Stimulated activated CD4-positive, alpha-beta T cell treated with anti-CD3 and anti-CD28 coated beads, Interleukin-12 subunit alpha, Interleukin-12 subunit beta, amount 100 ng/mL, for 24 hours (primary cell): Measurements from ENCODE around the gene CTNNA3.

ENCODE experiments used
- DNase-seq, 2 experiments: peaks; one replicate each; pipeline ENCODE4 v3.0.0-alpha.2; 2020; ENCODE audit warnings: low read depth in 2 of 2

Gene CTNNA3

DNA sequence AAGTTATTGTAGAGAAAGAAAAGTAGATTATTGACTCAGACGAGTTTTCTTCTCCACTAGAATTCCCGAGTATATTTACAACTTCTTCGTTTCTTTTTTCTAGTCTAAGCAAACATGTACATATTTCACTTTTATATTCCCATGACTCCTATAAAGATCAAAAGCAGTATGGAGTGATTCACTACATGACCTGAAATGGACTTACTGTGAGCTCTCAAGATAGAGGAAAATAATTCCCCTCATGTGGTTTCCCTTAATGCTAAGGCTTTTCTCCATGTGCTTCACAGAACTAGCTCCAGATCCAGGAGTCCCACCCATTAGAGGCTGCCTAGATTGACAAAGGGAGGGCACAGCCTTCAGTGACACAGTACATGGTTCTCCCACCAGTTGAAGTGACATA is 1593.2 kb downstream of the CTNNA3 start:
- no peak for DNase-seq

DNA sequence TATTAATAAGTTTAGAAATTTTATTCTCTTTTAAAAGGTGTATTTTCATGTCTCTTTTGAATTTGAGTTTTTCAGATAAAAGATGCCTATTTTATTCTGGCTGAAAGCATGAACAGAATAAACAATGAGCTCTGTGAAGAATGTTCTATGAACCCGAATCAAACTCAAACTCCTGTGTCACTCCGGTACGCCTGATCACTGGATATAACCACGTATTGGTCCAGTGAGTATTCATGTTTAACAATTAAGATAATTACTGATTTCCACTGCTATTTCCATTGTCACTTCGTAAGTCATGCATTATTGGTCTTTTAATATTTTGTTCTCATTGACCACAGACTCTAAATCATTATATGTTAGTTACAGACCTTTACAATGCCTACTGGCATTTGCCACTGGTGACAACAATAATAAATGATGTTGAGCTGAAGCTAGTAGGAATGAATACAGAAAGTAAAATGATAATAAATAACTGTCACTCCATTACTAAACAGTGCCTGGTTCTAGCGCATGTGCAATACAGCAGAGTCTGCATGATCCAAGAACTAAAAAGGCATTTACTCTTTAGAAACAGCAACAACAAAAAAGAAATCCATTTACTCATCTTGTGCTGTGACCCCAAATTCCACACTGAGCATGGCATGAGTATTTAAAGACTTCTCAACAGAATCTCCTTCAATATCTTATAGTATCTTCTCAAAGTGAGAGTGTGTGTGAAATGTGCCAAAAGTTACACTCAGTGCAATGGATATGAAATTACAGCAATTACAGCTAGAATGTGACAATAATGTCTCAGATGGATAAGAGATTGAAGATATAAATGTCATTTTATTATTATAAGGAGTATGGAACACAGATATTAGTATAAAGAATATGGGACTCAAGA is 1597.2 kb downstream of the CTNNA3 start:
- no peak for DNase-seq

DNA sequence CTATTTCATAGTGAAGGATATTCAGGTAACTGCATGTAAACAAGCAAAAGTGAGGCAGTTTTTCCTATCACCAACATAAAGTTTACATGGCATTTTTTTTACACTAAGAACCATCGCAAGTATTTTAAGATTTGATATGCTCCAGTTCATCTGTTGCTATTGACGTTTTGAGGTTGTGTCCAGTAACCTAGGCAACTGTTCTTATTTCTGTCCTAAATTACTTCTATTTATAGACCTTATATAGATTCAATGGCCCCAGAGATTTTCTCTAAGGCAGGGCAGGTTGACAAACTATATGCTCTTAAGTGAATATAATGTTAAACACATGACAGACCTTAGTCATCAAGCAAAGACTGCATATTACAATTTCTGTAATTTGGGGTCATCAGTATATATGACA is 1600.4 kb downstream of the CTNNA3 start:
- no peak for DNase-seq

DNA sequence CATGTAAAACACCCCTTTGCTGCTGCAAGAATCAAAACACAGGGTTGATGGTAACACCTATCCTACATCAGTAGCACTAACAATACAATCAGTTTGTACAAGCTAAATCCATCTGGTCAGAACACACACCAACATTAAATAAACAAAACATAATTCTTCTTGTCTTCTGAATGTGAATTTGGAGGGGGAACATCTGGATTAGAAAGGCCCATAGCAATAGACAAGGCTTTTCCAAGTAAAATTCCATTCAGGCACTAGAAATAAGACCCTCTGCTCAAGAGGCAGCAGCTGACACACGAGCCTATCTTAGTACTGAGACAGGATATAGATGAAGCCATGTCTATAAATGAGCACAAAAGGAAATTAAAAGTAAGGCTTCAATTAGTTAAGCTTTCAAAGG is 1610.1 kb downstream of the CTNNA3 start:
- DNase-seq = no peak

DNA sequence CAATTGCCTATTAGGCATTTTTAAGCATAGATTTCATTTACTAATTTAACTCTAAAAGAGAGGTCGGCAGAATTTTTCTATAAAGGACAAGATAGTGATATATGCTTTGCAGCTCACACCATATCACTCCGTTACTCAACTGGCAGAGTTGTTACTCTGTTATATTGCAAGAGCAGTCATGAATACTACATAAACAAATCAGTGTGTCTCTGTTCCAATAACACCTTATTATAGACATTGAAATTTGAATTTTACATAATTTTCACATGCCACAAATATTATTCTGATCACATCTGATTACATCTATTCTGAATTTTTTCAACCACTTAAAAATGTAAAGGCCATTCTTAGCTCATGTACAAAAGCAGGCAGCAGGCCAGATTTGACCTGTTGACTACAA is 1624.1 kb downstream of the CTNNA3 start:
- no peak for DNase-seq

DNA sequence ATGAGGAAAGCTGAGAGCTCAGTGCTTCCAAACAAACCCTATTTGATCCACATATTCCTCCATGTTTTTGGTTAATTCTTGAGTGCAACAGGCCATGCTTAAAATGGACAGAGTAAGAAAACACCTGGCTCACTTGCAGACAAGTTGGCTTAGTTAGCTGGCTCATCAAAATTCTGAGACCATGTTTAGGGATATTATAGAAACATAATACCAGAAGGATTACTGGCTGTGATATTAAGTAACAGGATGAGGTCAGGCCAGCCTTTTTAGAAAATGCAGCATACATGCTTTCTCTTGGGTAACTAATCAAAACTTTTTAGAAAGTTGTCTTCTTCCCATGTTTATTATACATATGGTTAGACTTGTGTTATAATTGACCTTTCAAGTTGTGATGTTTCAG is 1637.4 kb downstream of the CTNNA3 start:
- DNase-seq = no peak

DNA sequence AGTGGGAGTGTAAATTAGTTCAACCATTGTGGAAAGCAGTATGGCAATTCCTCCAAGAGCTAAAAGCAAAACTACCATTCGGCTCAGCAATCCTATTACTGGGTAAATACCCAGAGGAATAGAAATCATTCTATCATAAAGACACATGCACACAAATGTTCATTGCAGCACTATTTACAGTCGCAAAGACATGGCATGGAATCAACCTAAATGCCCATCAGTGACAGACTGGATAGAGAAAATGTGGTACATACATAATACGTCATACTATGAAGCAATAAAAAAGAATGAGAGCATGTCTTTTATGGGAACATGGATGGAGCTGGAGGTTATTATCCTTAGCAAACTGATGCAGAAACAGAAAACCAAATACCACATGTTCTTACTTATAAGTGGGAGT is 1646.7 kb downstream of the CTNNA3 start:
- DNase-seq = no peak

DNA sequence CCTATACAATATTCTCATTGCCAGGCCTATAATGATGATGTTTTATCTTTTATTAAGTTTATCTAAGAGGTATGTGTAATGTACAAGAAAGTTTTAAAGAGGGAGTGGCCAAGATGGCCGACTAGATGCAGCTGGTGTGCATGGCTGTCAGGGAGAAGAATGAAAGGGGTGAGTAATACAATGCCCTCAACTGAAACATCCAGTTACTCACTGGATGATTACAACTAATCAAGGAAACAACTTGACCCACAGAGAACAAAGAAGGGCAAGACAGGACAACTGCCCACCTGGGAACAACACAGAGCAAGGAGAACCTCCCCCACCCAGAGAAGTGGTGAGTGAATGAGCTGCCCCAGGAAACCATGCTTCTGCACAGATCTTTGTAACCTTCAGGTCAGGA is 1650.1 kb downstream of the CTNNA3 start:
- no peak for DNase-seq

DNA sequence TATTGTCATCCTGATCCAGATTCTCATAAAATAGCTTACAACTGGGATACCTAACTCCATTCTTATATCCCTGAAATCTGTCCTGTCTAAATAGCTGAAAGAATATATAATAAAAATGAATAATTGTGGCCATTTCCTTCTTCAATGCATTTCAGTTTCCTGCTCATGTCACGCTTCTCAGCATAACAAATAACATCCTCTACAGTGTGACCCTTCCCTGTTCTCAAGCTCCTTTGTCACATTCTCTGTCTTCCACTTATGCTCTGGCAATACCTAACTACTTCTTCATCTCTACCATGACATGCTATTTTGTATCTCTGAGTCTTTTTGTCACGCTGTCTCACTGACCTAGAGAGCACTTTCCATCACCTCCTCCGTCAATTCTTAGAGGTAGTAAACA is 1654.2 kb downstream of the CTNNA3 start:
- no peak for DNase-seq

DNA sequence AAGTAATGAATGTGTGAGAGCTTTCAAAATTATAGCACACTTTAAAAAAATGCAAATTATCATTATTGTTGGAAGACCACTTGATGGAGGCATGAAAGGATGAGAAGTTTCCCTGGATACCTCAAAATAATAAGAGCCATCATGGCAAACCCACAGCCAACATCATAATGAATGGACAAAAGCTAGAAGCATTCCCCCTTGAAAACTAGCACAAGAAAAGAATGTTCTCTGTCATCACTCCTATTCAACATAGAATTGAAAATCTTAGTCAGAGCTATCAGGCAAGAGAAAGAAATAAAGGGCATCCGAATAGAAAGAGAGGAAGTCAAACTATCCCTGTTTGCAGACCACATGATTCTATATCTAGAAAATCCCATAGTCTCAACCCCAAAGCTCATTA is 1657.4 kb downstream of the CTNNA3 start:
- DNase-seq = no peak

DNA sequence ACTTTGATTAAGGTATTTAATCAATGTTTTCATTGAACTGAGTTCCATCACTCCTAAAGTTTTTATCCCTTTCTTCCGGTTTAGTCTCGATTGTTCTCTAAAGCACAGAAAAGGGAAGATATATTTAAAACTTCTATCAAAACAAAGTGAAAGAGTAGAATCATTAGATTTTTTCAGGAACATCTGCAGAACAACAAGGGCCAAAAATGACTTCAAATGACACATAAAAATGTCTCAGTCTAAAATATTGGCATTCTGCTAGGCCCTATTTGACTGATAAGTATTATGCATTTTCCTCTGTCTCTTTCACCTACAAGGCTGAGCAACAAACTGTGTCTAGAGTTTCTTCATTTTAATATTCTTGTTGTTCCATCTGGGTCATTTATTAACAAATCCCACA is 1669.7 kb downstream of the CTNNA3 start:
- no peak for DNase-seq

DNA sequence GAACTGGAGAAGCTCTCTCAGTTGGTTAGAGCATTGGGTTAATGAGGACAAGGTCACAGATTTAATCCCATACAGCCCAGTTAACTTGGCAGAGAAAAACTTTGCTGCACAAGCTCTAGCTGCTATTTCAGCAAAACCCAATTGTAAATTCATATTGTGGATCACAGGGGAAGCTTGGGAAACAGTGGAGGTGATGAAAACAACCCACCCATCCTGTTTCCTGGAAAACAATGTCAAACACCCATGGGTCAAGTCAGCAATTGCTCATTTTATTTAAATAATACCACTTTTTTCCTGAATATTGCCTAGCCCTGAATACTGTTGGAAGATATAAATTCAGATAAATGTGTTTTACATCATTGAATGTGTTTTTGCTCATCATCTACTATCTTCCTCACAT is 1670.8 kb downstream of the CTNNA3 start:
- no peak for DNase-seq

DNA sequence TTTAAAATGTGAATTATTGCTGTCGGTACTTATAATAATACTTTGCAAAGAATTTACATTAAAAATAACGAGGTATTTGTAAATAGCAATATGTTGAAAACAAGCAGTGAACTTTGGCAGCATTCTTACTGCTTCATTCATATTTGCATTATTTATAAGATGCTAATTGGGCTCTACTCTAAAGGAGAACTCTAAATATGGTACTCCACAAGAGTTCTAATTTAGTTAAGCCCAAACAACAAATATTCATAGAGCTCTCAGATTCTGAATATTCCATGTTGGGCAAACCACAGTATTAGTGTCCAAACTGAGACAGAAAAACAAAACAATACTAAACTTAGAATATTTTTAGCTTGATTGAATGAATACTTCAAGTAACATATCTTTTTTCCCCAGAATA is 1674.6 kb downstream of the CTNNA3 start:
- DNase-seq = no peak

DNA sequence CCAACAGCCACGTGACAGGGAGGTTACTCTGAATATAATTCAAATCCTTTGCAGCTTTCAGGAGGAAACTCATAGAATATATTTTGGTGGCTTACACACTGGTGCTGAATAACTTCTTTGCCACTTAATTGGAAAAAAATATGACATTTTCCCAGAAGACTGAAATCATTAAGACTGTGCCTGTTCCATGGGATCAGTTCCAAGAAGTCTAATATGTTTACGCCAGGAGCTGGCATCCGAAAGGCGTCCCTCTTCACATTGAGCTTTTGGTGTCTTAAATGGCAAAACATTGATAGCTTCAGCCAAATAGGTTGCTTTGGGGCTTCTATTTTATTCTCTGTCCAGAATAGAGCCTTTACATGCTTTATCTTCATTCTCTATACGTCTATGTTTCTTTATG is 1687.8 kb downstream of the CTNNA3 start:
- DNase-seq = no peak

DNA sequence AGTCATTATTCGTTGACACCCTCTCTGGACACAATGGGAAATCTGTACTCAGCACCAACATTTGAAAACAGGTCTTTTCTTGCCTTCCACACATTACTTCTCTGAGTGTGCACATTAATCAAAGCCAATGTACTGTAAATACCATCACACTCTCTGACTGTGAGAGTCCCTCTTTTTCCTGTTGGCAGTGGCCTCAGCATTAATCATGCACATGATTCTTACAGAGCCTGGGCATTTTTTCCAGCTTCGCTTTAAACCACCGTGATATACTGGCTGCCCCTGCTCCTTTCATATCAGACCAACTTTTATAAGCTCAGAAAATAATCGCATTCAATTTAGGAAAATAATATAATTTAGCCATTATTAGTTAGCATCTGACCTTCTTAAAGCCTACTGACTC is 1689.6 kb downstream of the CTNNA3 start:
- DNase-seq = no peak

DNA sequence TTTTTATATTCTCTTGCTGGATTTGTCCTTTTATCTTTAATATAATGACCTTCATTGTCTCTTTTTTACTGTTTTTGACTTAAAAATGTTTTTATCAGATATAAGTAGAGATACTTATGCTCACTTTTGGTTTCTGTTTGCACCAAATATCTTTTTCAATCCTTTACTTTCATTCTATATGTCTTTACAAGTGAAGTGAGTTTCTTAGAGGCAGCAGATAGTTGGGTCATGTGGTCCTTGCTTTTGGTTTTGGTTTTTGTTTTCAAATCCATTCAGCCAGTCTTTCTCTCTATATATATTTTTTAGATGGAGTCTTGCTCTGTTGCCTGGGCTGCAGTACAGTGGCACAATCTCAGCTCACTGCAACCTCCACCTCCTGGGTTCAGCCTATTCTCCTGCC is 1702.5 kb downstream of the CTNNA3 start:
- DNase-seq = no peak

DNA sequence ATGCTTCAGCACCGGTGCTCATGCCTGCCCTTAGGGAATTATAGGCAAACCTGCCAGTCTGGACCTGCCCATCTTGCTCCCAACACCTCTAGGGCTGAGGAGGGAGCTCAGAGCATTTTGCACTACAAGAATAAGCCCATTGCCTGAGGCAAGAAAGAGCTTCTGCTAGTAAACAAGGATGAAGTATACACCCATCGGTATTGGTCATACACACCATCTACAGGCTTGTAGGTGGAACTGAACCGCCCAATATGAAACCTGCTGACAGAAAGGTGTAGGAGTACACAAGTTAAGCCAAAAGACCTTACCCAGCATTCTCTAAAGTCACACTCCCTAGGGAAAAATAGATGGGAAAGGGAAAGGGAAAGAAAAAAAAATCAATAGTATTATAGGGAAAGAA is 1727.1 kb downstream of the CTNNA3 start:
- DNase-seq = no peak

DNA sequence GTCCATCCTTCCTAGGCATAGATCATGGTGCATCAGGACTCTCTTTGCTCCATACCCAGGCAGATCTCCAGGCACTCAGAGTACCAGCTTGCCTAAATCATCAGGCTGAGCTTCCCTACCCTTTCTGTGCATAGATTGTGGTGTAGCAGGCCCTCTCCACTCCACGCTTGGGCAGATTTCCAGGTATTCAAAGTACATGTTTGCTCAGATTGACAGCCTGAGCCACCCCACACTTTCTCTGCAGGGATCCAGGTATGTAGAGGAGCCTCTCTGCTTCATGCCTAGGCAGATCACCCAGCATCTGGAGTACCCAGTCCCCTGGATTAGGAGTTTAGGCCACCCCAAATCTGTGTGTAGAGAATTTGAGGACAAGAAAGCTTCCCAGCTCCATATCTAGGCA is 1727.6 kb downstream of the CTNNA3 start:
- no peak for DNase-seq

DNA sequence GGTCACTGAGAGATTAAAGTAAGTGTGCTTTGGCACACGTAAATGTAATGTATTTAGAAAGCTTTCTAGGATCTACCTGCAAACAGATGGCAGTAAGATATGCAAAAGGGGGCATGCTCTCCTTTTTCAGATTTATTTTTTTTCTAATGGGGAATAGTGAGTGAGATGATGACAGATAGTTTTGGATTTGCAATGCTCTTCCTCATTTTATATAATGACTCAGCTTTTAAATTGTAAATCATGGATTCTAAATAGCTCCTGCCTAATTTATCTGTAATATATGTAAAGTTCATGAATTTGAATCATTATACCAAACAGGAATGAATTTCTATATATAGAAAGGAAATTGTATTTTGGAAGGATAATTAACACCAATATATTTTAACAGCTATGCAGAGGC is 1731.8 kb downstream of the CTNNA3 start:
- no peak for DNase-seq

DNA sequence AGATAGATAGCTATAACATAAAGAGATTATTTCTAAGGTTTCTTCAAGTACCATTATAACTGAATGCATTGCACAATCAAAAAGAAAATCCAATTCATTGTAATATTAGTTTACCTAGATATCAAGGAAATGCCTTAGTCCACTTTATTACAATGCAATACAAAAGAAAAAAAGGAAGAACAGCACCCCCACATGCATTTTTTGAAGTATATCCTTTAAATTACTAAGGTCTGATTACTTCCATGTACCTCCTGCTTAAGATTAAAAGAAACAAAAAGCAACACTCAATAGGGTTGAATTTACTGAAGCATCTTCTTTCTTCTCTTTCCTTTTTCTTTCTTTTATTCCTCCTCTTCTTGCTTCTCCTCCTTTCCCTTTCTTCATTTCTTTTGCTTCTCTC is 1743.9 kb downstream of the CTNNA3 start:
- no peak for DNase-seq

DNA sequence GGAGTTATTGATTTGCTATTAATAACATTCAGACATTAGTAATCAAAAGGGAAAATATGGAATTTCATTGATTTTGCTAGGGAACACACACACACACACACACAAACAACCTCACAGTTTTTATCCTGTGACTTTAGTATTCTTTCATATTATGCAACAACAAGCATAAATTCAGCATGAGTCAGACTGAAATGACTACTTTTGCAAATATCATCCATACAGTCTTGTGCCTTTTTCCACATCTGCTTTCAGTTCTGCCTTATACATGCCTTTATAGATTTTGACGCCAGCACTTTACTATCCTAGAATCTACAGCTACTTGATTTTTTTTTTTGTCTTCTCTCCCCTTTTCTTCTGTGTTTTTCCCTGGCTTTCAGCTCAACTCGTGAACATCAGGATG is 1745.9 kb downstream of the CTNNA3 start:
- DNase-seq = no peak

DNA sequence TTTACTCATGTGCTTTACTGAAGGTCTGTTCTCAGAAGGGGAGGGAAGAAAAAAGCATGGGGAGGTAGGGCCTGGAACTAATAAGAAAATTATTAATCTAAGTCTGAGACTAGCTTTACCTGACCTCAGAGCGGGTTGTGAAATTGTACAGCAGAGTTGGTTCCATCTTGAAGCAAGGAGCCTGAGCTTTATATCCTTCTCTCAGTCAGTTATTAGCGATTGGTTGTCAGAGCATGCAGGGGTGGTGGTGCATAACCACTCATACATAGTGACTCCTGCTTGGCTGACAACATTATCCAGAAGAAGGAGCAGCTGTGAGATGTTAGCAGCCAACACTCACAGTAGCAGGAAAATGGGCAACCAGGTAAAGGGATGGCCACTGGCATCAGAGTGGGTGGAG is 1746.5 kb downstream of the CTNNA3 start:
- no peak for DNase-seq

DNA sequence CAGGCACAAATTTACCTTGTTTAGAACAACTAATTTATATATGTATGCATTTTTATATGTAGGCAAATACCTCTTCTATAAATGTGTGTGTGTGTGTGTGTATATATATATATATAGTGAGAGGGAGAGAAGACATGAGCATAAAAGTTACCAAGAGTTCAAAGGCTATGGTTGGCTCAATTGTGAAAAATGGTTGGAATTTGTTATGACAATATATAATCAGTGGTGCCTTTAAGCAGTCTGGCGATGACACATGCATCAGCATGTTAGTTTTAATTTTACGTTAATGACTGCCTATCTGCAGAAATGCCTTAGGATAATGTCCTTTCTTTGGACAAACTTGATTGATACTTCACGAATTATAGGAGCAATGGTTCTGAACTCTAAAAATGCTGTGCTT is 1750.9 kb downstream of the CTNNA3 start:
- no peak for DNase-seq

DNA sequence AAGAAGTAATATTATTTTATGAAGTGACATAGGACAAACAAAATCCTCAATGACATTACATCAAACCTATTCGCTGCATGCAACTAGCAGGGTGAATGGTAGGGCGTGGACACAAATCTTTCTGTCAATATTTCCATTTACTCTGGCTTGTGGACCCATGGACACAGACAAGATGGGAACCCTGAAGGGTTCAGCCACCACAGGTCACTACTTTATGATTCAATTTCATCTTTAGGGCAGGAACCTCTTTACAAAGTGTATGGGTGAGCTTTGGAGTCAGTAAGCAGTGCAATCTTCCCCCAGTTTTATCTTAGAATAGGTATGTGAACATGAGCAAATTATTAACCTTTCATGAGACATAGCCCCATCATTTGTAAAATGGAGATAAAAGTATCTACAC is 1752.5 kb downstream of the CTNNA3 start:
- no peak for DNase-seq
